ENCODE measurements around the gene ELAPOR2. TPM values are rescaled to one million over a fixed set of nuclear protein-coding genes. Genes with fewer than 3 reads are reported as not detected.

ELAPOR2 gene
- total and polyA plus RNA-seq, 7 donors: 1.6 to 15.3 (median 7.3) TPM

DNA sequence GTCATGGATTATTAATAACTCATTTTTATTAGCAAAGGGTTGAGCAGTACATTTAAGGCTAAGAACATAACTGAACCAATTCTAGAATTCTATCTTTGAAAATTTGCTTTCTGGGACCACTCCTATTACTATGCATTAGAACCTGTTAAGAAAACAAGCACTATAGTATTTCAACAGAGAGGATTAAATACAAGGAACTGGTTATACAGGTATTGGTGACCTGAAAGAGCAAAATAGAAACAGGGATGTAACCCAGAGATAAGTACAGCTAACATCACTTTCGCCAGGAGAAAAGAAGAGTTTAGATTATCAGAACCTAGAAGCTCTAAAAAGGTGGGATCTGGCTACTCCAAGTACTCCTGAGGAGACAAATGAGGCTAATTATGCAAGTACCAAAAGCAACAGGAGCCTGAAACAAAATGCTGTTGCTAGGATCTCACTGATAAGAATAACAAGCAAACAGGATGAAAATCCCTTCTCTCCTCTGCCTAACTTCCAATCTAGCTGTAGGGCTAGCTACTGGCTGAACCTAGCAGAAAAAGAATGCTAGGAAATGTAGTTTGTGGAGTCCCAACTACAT lies 32.1 kb upstream of the ELAPOR2 start:
- Histone ChIP-seq H3K27ac (no peak overlapping the region), H3K4me1 (no peaks in the 10 kb centered on the region), H3K27me3 (no peaks in the 10 kb centered on the region), H3K36me3 (no peaks in the 10 kb centered on the region), H3K4me3 (no peak overlapping the region), H3K9me3 (no peaks in the 10 kb centered on the region)
- intact Hi-C loops (cut with DNase I): no loop called here
- no peak for DNase-seq
- TF ChIP-seq POLR2A (IDR thresholded peaks at IDR 0.05) (no peak), CTCF (IDR thresholded peaks at IDR 0.05) (no peak), POLR2AphosphoS5 (IDR thresholded peaks at IDR 0.05) (no peak), EP300 (IDR thresholded peaks at IDR 0.05) (no peak)
- 82 to 89% methylated on average over 1 of the region's 1 CpG for WGBS, 2 donors

DNA sequence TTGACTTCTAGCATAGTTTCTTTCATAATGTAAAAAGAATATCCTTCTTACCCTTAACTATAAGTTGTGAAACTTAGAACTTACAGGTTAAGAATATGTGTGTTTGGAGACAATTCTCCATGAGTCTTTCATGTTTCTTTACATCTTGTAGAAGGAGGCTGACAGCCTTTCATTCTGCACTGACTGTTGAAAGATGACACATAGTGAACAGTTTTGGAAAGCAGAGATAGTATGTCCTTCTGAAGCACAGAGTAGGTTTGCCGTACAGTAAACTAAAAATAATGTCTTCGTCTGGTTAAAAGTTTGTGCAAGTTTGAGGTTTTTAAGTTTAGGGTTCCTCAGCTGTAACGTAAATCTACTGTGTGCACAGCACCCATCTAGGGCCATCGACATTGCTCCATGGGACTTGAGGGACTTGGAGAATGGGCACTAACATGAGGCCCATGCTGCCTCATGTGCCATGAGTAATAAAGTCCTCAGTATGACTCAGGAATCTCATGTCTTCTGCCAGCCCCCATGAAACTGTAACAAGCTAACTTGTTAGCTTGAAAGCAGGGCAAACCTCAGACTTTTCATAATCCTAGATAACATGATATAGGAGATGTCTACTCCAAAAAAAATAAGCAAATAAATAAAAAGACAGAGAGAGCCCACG lies 24.5 kb upstream of the ELAPOR2 start:
- DNase-seq: no peak
- no peaks in the 10 kb centered on the region for H3K4me1 ChIP-seq
- H3K27me3 ChIP-seq: no peaks in the 10 kb centered on the region
- intact Hi-C loops (cut with DNase I): no loop called here
- H3K9me3 ChIP-seq: no peaks in the 10 kb centered on the region
- H3K27ac ChIP-seq: no peak overlapping the region
- WGBS, 2 donors: 82 to 95% methylated on average over 5 of the region's 5 CpGs
- no peaks in the 10 kb centered on the region for H3K36me3 ChIP-seq
- TF ChIP-seq EP300 (IDR thresholded peaks at IDR 0.05): no peak
- no peak for TF ChIP-seq POLR2AphosphoS5 (IDR thresholded peaks at IDR 0.05)
- no peak for TF ChIP-seq CTCF (IDR thresholded peaks at IDR 0.05)
- no peak for TF ChIP-seq POLR2A (IDR thresholded peaks at IDR 0.05)
- no peak overlapping the region for H3K4me3 ChIP-seq

DNA sequence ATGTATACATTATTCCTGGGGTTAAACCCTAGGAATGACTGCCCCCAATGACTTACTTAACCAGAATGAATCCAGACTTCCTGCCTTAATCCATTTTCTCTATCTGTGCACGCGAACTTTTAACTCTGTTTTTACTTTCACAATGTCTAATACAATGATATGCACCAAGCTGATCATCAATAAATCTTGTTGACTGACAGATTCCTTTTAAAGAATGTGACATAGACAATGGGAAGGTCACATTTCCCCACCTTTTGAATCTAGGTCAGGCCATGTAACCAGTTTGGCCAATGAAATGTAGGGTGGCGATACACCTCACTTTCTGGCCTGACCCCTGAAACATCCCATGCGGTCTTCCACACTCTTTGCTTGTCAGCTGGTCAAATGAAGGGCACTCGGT lies 23.2 kb upstream of the ELAPOR2 start:
- H3K27ac ChIP-seq: no peak overlapping the region
- DNase-seq: no peak
- WGBS, 2 donors: 95 to 98% methylated on average over 5 of the region's 5 CpGs
- H3K36me3 ChIP-seq: no peaks in the 10 kb centered on the region
- H3K9me3 ChIP-seq: no peaks in the 10 kb centered on the region
- TF ChIP-seq POLR2A (IDR thresholded peaks at IDR 0.05): no peak
- TF ChIP-seq CTCF (IDR thresholded peaks at IDR 0.05): no peak
- TF ChIP-seq EP300 (IDR thresholded peaks at IDR 0.05): no peak
- no peak for TF ChIP-seq POLR2AphosphoS5 (IDR thresholded peaks at IDR 0.05)
- H3K4me3 ChIP-seq: no peak overlapping the region
- no peaks in the 10 kb centered on the region for H3K4me1 ChIP-seq
- H3K27me3 ChIP-seq: no peaks in the 10 kb centered on the region
- intact Hi-C loops (cut with DNase I): no loop called here

- WGBS, 2 donors: 54 to 68% methylated on average over 2 of the region's 2 CpGs
- TF ChIP-seq POLR2A (IDR thresholded peaks at IDR 0.05) (no peak), POLR2AphosphoS5 (IDR thresholded peaks at IDR 0.05) (no peak), EP300 (IDR thresholded peaks at IDR 0.05) (no peak), CTCF (IDR thresholded peaks at IDR 0.05) (no peak)
- Histone ChIP-seq H3K9me3 (no peaks in the 10 kb centered on the region), H3K4me1 (no peaks in the 10 kb centered on the region), H3K4me3 (no peak overlapping the region), H3K27ac (no peak overlapping the region), H3K36me3 (no peaks in the 10 kb centered on the region), H3K27me3 (no peaks in the 10 kb centered on the region)
- intact Hi-C loops (cut with DNase I): no loop called here
- DNase-seq: no peak
These were observed 16.4 kb upstream of the ELAPOR2 start for GRCh38 chr7:87075671-87076404.

All from sigmoid colon (tissue), 7 donors.